ENCODE data around the gene PTGES2.

Gene PTGES2

GRCh38 chr9:128148509-128149000, 21.0 kb upstream of the PTGES2 start:
- CTCF ChIA-PET: no interaction called here
- no peak for DNase-seq (ENCODE audit: extremely low spot score)
- TF ChIP-seq L3MBTL2 (conservative IDR thresholded peaks at IDR 0.05) (no peak), LEF1 (IDR thresholded peaks at IDR 0.05; ENCODE audit: borderline replicate concordance) (no peak), FOXM1 (IDR thresholded peaks at IDR 0.05; ENCODE audit: borderline replicate concordance) (no peak), ARNT (IDR thresholded peaks at IDR 0.05) (no peak), ELF4 (IDR thresholded peaks at IDR 0.05) (no peak), TARDBP (IDR thresholded peaks at IDR 0.05) (no peak), SP1 (IDR thresholded peaks at IDR 0.05) (no peak), PKNOX1 (IDR thresholded peaks at IDR 0.05) (no peak), NFRKB (IDR thresholded peaks at IDR 0.05) (no peak), FOXK2 (IDR thresholded peaks at IDR 0.05) (no peak), BHLHE40 (IDR thresholded peaks at IDR 0.05; ENCODE audit: borderline replicate concordance) (no peak), FOXA1 (IDR thresholded peaks at IDR 0.05) (no peak), CTBP1 (IDR thresholded peaks at IDR 0.05; ENCODE audit: borderline replicate concordance) (no peak), ZNF384 (IDR thresholded peaks at IDR 0.05) (no peak), SUZ12 (IDR thresholded peaks at IDR 0.05) (no peak), HDGF (IDR thresholded peaks at IDR 0.05; ENCODE audit: borderline replicate concordance) (no peak)
- POLR2A ChIA-PET: no interaction called here

GRCh38 chr9:128146591-128147120, 19.1 kb upstream of the PTGES2 start:
- DNase-seq (ENCODE audit: extremely low spot score): no peak
- ChIA-PET CTCF (no interaction called here), POLR2A (interaction anchor here (1.8 kb wide), 1 partner anchor 13 kb away, joined by 15 read pairs; the partner anchor contains the start of gene BBLN)
- TF ChIP-seq PKNOX1 (IDR thresholded peaks at IDR 0.05) (no peak), CTBP1 (IDR thresholded peaks at IDR 0.05; ENCODE audit: borderline replicate concordance) (no peak), FOXA1 (IDR thresholded peaks at IDR 0.05) (no peak), SUZ12 (IDR thresholded peaks at IDR 0.05) (no peak), ELF4 (IDR thresholded peaks at IDR 0.05) (no peak), BHLHE40 (IDR thresholded peaks at IDR 0.05; ENCODE audit: borderline replicate concordance) (no peak)

- POLR2A ChIA-PET: interaction anchor here (1.8 kb wide), 1 partner anchor 13 kb away, joined by 15 read pairs; the partner anchor contains the start of gene BBLN
- no peak for TF ChIP-seq FOXM1 (IDR thresholded peaks at IDR 0.05; ENCODE audit: borderline replicate concordance)
- TF ChIP-seq FOXK2 (IDR thresholded peaks at IDR 0.05): no peak
- no peak for TF ChIP-seq L3MBTL2 (conservative IDR thresholded peaks at IDR 0.05)
- no peak for TF ChIP-seq SP1 (IDR thresholded peaks at IDR 0.05)
- TF ChIP-seq LEF1 (IDR thresholded peaks at IDR 0.05; ENCODE audit: borderline replicate concordance): no peak
- TF ChIP-seq HDGF (IDR thresholded peaks at IDR 0.05; ENCODE audit: borderline replicate concordance): no peak
- no peak for TF ChIP-seq PKNOX1 (IDR thresholded peaks at IDR 0.05)
- no peak for TF ChIP-seq ARNT (IDR thresholded peaks at IDR 0.05)
- no peak for TF ChIP-seq CTBP1 (IDR thresholded peaks at IDR 0.05; ENCODE audit: borderline replicate concordance)
- TF ChIP-seq FOXA1 (IDR thresholded peaks at IDR 0.05): no peak
- no peak for TF ChIP-seq ZNF384 (IDR thresholded peaks at IDR 0.05)
- no peak for TF ChIP-seq SUZ12 (IDR thresholded peaks at IDR 0.05)
- DNase-seq (ENCODE audit: extremely low spot score): no peak
- CTCF ChIA-PET: no interaction called here
Observed at GRCh38 chr9:128145951-128146351, 18.4 kb upstream of the PTGES2 start.

GRCh38 chr9:128145536-128145935, 18.0 kb upstream of the PTGES2 start:
- DNase-seq (ENCODE audit: extremely low spot score): no peak
- TF ChIP-seq PKNOX1 (IDR thresholded peaks at IDR 0.05) (no peak), BHLHE40 (IDR thresholded peaks at IDR 0.05; ENCODE audit: borderline replicate concordance) (no peak), NFRKB (IDR thresholded peaks at IDR 0.05) (no peak), HDGF (IDR thresholded peaks at IDR 0.05; ENCODE audit: borderline replicate concordance) (no peak), ZNF384 (IDR thresholded peaks at IDR 0.05) (no peak), SP1 (IDR thresholded peaks at IDR 0.05) (no peak), ELF4 (IDR thresholded peaks at IDR 0.05) (no peak), CTBP1 (IDR thresholded peaks at IDR 0.05; ENCODE audit: borderline replicate concordance) (no peak), SUZ12 (IDR thresholded peaks at IDR 0.05) (no peak), L3MBTL2 (conservative IDR thresholded peaks at IDR 0.05) (no peak), TARDBP (IDR thresholded peaks at IDR 0.05) (no peak), FOXA1 (IDR thresholded peaks at IDR 0.05) (no peak), FOXK2 (IDR thresholded peaks at IDR 0.05) (no peak), LEF1 (IDR thresholded peaks at IDR 0.05; ENCODE audit: borderline replicate concordance) (no peak), ARNT (IDR thresholded peaks at IDR 0.05) (no peak), FOXM1 (IDR thresholded peaks at IDR 0.05; ENCODE audit: borderline replicate concordance) (no peak)
- POLR2A ChIA-PET: interaction anchor here (1.8 kb wide), 1 partner anchor 14 kb away, joined by 15 read pairs; the partner anchor contains the start of gene BBLN
- CTCF ChIA-PET: no interaction called here

- ChIA-PET CTCF (no interaction called here), POLR2A (no interaction called here)
- no peak for DNase-seq (ENCODE audit: extremely low spot score)
- TF ChIP-seq FOXA1 (IDR thresholded peaks at IDR 0.05) (no peak), SP1 (IDR thresholded peaks at IDR 0.05) (no peak), HDGF (IDR thresholded peaks at IDR 0.05; ENCODE audit: borderline replicate concordance) (no peak), BHLHE40 (IDR thresholded peaks at IDR 0.05; ENCODE audit: borderline replicate concordance) (no peak)
Observed at GRCh38 chr9:128144239-128145181, 17.0 kb upstream of the PTGES2 start.

Data from HEK293T (cell line).